Mesothelial cell of epicardium (in vitro differentiated cells): ENCODE results near the gene LCE3B. TPM values are rescaled to one million over a fixed set of nuclear protein-coding genes. Genes with fewer than 3 reads are reported as not detected.

Experiments
- DNase-seq, 2 experiments: peaks; one replicate each; pipeline ENCODE4 v3.0.0; 2021; ENCODE audit warnings: low spot score in 2 of 2; ENCODE audit not compliant: unreplicated experiment in 2 of 2
- H3K27ac Mint-ChIP-seq: 2 replicates; pipeline ENCODE4 v1.8.0; 2021; ENCODE audit warnings: mixed read lengths
- H3K27me3 Mint-ChIP-seq: 2 replicates; pipeline ENCODE4 v1.8.0; 2021; ENCODE audit warnings: low read depth, mixed read lengths
- H3K36me3 Mint-ChIP-seq: 2 replicates; pipeline ENCODE4 v1.8.0; 2021; ENCODE audit warnings: mixed read lengths
- H3K4me1 Mint-ChIP-seq: 2 replicates; pipeline ENCODE4 v1.8.0; 2021; ENCODE audit warnings: mixed read lengths
- H3K4me3 Mint-ChIP-seq: 2 replicates; pipeline ENCODE4 v1.8.0; 2021; ENCODE audit warnings: mild to moderate bottlenecking, moderate library complexity, mixed read lengths
- H3K9me3 Mint-ChIP-seq: 2 replicates; pipeline ENCODE4 v1.8.0; 2021; ENCODE audit warnings: mixed read lengths
- total RNA-seq: library from RNA; stranded (reverse); gene quantifications from 3 replicates; pipeline ENCODE4 v1.2.1, GENCODE V29; 2021
- TF ChIP-seq, protein P1 (sequence below): fragments of 200-600 bp; sonication (generic); IDR thresholded peaks from one replicate; pipeline ENCODE4 v1.5.0; 2021; ENCODE audit warnings: antibody characterized with exemption; ENCODE audit not compliant: unreplicated experiment

Gene LCE3B
- total RNA-seq, 1 donor from 2014 or later = not detected

DNA sequence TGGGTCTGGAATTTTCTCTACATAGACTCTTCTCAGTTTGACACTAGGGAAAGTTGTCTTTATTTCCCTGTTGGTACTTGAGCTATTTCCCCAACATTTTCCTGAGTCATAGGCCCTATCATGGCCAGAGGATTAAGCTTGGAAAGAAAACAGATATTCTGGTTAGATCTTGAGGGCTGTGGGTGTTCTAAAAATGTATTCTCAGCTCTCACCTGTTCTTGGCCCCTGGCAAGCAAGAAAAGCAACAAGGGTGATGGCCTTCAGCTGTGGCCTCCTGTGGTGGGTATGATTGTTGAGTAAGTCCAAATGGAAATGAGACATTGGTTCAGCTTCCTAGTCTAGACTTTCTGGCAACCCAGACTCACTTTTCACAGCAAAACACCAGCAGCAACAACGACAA is 26.7 kb downstream of the LCE3B start:
- peaks cover 77% of the 10 kb centered on the region for H3K9me3 Mint-ChIP-seq
- TF ChIP-seq, protein P1, sequence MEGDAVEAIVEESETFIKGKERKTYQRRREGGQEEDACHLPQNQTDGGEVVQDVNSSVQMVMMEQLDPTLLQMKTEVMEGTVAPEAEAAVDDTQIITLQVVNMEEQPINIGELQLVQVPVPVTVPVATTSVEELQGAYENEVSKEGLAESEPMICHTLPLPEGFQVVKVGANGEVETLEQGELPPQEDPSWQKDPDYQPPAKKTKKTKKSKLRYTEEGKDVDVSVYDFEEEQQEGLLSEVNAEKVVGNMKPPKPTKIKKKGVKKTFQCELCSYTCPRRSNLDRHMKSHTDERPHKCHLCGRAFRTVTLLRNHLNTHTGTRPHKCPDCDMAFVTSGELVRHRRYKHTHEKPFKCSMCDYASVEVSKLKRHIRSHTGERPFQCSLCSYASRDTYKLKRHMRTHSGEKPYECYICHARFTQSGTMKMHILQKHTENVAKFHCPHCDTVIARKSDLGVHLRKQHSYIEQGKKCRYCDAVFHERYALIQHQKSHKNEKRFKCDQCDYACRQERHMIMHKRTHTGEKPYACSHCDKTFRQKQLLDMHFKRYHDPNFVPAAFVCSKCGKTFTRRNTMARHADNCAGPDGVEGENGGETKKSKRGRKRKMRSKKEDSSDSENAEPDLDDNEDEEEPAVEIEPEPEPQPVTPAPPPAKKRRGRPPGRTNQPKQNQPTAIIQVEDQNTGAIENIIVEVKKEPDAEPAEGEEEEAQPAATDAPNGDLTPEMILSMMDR = no peak
- H3K27me3 Mint-ChIP-seq = no peaks in the 10 kb centered on the region
- no peaks in the 10 kb centered on the region for H3K36me3 Mint-ChIP-seq
- H3K27ac Mint-ChIP-seq = no peak overlapping the region
- H3K4me3 Mint-ChIP-seq = no peak overlapping the region
- DNase-seq = no peak
- H3K4me1 Mint-ChIP-seq = no peaks in the 10 kb centered on the region

GRCh38 chr1:152643945-152644344 is 30.3 kb downstream of the LCE3B start:
- Mint-ChIP-seq H3K9me3 (peaks cover 63% of the 10 kb centered on the region), H3K27me3 (no peaks in the 10 kb centered on the region), H3K27ac (no peak overlapping the region), H3K4me1 (no peaks in the 10 kb centered on the region), H3K36me3 (no peaks in the 10 kb centered on the region), H3K4me3 (no peak overlapping the region)
- TF ChIP-seq, protein P1 = no peak
- no peak for DNase-seq

DNA sequence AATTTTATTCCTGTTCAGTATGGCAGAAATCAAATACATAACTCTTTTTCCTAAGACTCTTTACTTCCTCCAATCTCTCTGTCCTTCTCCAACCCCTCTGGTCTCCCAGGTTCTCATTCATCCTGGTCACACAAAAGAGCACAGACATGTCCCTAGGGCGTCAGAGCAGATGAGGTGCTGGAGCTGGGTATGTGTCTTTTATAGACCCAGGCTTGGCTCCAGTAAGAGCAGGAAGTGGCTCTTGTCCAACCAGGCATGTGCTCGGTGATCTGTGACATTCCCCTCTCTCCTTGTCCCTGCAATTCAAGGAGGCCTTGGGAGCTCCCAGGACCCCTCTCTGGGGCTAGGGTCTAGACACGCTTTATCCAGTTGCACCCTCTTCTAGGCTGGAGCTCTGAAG is 31.5 kb downstream of the LCE3B start:
- no peak overlapping the region for H3K27ac Mint-ChIP-seq

DNA sequence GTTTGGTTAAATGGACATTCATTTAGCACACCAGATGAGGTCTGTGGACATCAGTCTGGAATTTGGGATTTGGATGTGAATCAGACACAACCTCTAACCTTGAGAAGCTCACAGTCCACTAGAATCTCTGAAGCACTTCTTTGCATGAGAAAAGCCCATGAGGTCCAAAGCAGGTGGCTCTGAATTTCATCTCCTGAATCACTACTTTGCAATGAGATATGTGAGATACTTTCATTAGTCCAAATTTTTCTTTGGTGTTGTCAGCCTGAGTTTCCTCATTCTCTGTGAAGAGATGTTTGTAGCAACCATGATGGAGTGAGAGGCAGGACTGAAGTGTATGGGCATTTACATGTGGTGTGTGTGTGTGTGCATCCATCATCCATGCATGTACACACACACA is 33.0 kb downstream of the LCE3B start:
- Mint-ChIP-seq H3K36me3 (no peaks in the 10 kb centered on the region), H3K27ac (no peak overlapping the region), H3K27me3 (no peaks in the 10 kb centered on the region), H3K4me1 (no peaks in the 10 kb centered on the region), H3K4me3 (no peak overlapping the region), H3K9me3 (peaks cover 66% of the 10 kb centered on the region)
- TF ChIP-seq, protein P1 = no peak
- no peak for DNase-seq

More for the DNA sequence above, 31.5 kb downstream of the LCE3B start:
- Mint-ChIP-seq H3K27me3 (no peaks in the 10 kb centered on the region), H3K4me1 (no peaks in the 10 kb centered on the region), H3K9me3 (peaks cover 65% of the 10 kb centered on the region), H3K4me3 (no peak overlapping the region), H3K36me3 (no peaks in the 10 kb centered on the region)
- TF ChIP-seq, protein P1 = no peak
- DNase-seq = no peak

DNA sequence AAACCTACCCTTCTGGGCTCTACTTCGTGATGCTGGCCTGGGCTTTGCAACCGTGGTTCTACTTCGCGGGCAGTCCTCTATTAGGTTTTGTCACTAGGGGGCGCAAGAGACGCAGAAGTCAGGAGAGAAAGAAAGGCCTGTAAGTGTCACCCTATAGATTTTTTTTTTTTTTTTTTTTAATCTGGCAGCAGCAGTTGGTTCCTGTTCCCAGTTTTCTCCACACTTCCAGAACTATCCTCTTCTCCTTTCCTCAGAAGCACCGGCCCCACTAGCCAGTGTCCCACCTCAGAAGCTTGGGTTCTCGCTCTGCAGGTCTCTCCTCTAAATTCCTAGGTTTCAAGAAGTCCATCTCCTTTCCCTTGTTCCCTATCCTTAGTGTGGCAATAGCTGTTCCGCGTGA is 40.5 kb downstream of the LCE3B start:
- TF ChIP-seq, protein P1 = peak; percentile 12
- H3K4me1 Mint-ChIP-seq = no peaks in the 10 kb centered on the region
- no peak overlapping the region for H3K4me3 Mint-ChIP-seq
- H3K27ac Mint-ChIP-seq = no peak overlapping the region
- H3K9me3 Mint-ChIP-seq = peaks cover 80% of the 10 kb centered on the region
- DNase-seq = no peak
- H3K36me3 Mint-ChIP-seq = peaks cover 2% of the 10 kb centered on the region
- no peaks in the 10 kb centered on the region for H3K27me3 Mint-ChIP-seq

DNA sequence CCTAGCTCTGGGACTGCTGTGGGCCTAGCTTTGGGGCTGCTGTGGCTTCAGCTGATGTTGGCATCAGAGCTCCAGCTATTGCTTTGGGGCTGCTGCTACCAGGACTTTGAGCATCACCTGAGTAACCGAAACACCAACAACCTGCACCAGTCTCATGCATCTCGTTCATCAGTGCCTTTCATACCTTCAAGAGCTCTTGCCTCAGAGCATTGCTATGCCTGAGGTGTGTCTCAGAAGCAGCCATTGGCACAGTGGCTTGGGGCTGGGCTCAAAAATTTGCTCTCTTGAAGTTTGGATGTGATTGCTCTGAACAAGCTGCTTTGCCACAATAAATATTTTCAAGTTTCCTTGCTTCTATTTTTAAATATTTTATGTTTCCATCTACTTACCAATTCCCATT is 42.8 kb downstream of the LCE3B start:
- TF ChIP-seq, protein P1 = no peak
- Mint-ChIP-seq H3K27ac (no peak overlapping the region), H3K36me3 (peaks cover 2% of the 10 kb centered on the region), H3K9me3 (peaks cover 78% of the 10 kb centered on the region), H3K27me3 (no peaks in the 10 kb centered on the region), H3K4me1 (no peaks in the 10 kb centered on the region), H3K4me3 (no peak overlapping the region)
- no peak for DNase-seq
